Measurements from ENCODE around the gene TNS2. TPM values are rescaled to one million over a fixed set of nuclear protein-coding genes. Genes with fewer than 3 reads are reported as not detected.

The TNS2 gene
- total RNA-seq, 1 donor from 2014 or later = 116 TPM

DNA sequence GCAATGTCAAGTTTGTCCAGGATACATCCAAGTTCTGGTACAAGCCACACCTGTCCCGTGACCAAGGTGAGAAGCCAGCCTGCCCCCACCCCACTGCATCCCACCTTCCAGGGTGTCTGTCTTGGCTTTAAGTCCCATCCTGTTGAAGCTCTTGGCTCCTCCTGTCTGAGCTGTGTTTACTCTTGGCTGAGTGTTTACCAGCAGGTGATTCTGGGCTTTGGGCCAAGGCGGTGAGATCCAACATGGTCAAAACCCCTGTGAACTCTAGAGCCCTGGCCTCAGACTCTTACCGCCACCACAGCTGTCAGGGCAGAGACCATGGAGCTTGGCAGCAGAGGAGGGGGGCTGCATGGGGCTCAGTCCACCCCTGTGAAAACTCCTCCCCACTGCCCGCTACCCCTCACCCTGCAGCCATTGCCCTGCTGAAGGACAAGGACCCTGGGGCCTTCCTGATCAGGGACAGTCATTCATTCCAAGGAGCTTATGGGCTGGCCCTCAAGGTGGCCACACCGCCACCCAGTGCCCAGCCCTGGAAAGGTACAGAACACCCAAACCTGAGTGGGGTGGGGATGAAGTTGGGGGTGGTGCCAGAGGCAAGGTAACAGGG, 11.6 kb downstream of the TNS2 start:
- Mint-ChIP-seq H3K36me3 (ENCODE audit: unreplicated experiment) (peaks cover 30% of the 10 kb centered on the region), H3K9me3 (ENCODE audit: unreplicated experiment) (no peaks in the 10 kb centered on the region), H3K4me3 (ENCODE audit: unreplicated experiment) (no peak overlapping the region), H3K27me3 (ENCODE audit: unreplicated experiment) (no peaks in the 10 kb centered on the region), H3K27ac (ENCODE audit: unreplicated experiment) (peak overlapping the region; percentile 50), H3K4me1 (ENCODE audit: unreplicated experiment) (peaks cover 63% of the 10 kb centered on the region)
- TF ChIP-seq, protein P1, sequence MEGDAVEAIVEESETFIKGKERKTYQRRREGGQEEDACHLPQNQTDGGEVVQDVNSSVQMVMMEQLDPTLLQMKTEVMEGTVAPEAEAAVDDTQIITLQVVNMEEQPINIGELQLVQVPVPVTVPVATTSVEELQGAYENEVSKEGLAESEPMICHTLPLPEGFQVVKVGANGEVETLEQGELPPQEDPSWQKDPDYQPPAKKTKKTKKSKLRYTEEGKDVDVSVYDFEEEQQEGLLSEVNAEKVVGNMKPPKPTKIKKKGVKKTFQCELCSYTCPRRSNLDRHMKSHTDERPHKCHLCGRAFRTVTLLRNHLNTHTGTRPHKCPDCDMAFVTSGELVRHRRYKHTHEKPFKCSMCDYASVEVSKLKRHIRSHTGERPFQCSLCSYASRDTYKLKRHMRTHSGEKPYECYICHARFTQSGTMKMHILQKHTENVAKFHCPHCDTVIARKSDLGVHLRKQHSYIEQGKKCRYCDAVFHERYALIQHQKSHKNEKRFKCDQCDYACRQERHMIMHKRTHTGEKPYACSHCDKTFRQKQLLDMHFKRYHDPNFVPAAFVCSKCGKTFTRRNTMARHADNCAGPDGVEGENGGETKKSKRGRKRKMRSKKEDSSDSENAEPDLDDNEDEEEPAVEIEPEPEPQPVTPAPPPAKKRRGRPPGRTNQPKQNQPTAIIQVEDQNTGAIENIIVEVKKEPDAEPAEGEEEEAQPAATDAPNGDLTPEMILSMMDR (IDR thresholded peaks at IDR 0.05) = peak; percentile 7
- no peak for DNase-seq (ENCODE audit: extremely low spot score, unreplicated experiment)

DNA sequence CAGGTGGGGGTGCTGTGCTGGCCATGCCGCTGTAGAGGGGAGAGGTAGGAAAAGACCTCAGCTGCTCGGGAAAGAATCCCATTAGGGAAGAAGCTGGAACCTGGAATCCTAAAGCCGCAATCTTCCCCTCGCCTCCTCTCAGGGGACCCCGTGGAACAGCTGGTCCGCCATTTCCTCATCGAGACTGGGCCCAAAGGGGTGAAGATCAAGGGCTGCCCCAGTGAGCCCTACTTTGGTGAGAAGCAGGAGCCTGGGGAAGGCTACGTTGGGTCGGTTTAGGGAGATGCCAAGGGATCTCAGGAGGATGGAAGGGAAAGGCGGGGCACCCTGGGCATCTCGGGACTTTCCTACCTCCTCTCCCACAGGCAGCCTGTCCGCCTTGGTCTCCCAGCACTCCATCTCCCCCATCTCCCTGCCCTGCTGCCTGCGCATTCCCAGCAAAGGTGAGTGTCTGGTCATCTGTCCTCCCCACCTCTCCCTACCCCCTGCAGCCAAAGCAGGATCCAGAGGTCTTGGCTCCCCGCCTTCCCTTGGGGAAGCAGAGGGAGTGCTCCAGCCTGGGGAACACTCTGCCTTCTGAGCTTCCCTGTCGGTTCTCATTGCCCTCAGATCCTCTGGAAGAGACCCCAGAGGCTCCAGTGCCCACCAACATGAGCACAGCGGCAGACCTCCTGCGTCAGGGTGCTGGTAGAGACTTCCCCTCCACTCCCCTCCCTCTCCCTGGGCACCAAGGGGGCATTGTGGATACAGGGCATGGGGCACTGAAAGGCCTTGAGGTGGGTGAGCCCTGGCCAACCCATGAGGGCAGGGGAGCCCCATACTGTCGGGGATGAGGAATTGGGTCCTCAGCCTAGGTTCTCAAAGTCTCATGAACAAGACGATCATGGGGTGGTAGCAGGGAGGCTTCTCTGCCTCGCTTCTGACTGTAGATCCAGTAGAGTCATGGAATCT, 12.4 kb downstream of the TNS2 start:
- Mint-ChIP-seq H3K9me3 (ENCODE audit: unreplicated experiment) (no peaks in the 10 kb centered on the region), H3K36me3 (ENCODE audit: unreplicated experiment) (peaks cover 25% of the 10 kb centered on the region), H3K27ac (ENCODE audit: unreplicated experiment) (peak overlapping the region; percentile 68), H3K4me3 (ENCODE audit: unreplicated experiment) (no peak overlapping the region), H3K27me3 (ENCODE audit: unreplicated experiment) (no peaks in the 10 kb centered on the region), H3K4me1 (ENCODE audit: unreplicated experiment) (peaks cover 68% of the 10 kb centered on the region)
- no peak for DNase-seq (ENCODE audit: extremely low spot score, unreplicated experiment)
- TF ChIP-seq, protein P1 (IDR thresholded peaks at IDR 0.05) = no peak

DNA sequence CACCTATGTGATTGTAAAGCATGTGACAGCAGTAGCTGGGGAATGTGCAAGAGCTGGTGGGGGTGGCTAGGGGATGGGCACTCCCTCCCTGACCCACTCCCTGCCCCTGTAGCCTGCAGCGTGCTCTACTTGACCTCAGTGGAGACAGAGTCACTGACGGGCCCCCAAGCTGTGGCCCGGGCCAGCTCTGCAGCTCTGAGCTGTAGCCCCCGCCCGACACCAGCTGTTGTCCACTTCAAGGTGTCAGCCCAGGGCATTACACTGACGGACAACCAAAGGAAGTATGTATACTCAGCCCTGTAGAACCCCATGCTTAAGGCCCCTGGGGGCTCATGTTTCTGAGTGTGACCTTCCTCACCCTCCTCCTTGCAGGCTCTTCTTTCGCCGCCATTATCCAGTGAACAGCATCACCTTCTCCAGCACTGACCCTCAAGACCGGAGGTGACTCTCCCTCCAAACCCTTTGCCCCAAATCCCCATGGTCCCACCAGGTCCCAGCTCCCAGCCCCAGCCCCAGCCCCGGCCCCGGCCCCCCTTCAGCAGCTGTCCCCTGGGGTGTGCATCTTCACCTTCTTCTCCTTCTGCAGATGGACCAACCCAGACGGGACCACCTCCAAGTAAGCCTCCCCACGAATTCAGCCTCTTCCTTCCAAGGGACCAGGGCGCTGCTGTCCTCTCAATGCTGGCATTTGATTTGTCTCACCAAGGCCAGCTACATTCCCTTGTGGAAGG, 13.3 kb downstream of the TNS2 start:
- TF ChIP-seq, protein P1 (IDR thresholded peaks at IDR 0.05) = no peak
- no peaks in the 10 kb centered on the region for H3K27me3 Mint-ChIP-seq (ENCODE audit: unreplicated experiment)
- H3K4me3 Mint-ChIP-seq (ENCODE audit: unreplicated experiment) = no peak overlapping the region
- peaks cover 71% of the 10 kb centered on the region for H3K4me1 Mint-ChIP-seq (ENCODE audit: unreplicated experiment)
- DNase-seq (ENCODE audit: extremely low spot score, unreplicated experiment) = no peak
- H3K36me3 Mint-ChIP-seq (ENCODE audit: unreplicated experiment) = peaks cover 21% of the 10 kb centered on the region
- H3K9me3 Mint-ChIP-seq (ENCODE audit: unreplicated experiment) = no peaks in the 10 kb centered on the region
- H3K27ac Mint-ChIP-seq (ENCODE audit: unreplicated experiment) = peak overlapping the region; percentile 89

DNA sequence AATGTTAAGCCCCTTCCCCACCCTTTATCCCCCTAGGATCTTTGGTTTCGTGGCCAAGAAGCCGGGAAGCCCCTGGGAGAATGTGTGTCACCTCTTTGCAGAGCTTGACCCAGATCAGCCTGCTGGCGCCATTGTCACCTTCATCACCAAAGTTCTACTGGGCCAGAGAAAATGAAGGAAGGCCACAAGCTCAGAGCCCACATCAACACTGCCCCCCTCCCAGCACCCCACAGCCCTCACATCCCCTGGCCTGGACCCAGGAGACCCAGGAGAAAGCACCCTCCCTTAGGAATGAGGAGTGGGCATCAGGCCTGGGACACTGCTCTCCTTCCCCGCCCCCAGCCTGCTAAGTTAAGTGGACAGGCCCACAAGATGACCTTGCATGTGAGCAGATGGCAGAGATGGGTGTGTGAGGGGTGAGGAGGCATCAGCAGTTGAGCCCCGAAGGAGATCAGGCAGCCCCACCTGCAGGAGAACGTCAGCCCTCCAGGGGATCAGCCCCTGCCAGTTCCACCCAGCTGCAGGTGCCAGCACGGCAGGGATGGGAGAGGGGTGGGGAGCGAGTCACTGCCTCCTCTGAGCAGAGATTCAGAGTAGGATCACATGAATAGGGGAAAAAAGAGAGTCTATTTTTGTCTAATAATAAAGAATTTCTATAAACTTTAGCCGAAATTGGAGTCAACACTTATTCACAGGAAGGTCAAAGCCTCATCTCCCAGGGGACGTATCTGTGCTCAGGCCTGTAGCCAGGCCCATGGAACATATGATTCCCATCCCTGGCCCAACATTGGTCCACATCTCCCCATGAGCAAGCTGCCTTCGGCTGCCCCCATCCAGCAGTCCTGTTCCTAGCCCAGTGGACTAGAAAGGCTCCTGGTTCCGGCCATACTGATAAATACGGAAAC, 14.1 kb downstream of the TNS2 start:
- DNase-seq (ENCODE audit: extremely low spot score, unreplicated experiment) = no peak
- Mint-ChIP-seq H3K4me1 (ENCODE audit: unreplicated experiment) (peaks cover 79% of the 10 kb centered on the region), H3K27ac (ENCODE audit: unreplicated experiment) (peak overlapping the region; percentile 89), H3K9me3 (ENCODE audit: unreplicated experiment) (no peaks in the 10 kb centered on the region), H3K27me3 (ENCODE audit: unreplicated experiment) (no peaks in the 10 kb centered on the region), H3K4me3 (ENCODE audit: unreplicated experiment) (peak overlapping the region; percentile 12), H3K36me3 (ENCODE audit: unreplicated experiment) (peaks cover 22% of the 10 kb centered on the region)
- TF ChIP-seq, protein P1 (IDR thresholded peaks at IDR 0.05) = no peak
